Measurements from ENCODE around the gene KLF15.

KLF15 gene

GRCh38 chr3:126375835-126376331 is 18.7 kb upstream of the KLF15 start:
- Histone ChIP-seq H3K4me1 (ENCODE audit: control insufficient read depth in 1 of 2, insufficient read depth in 1 of 2, low read depth in 1 of 2, low read length in 1 of 2) (no peaks in the 10 kb centered on the region), H3K27ac (no peak overlapping the region), H3K36me3 (no peaks in the 10 kb centered on the region), H3K9me3 (no peaks in the 10 kb centered on the region), H3K4me3 (ENCODE audit: low read depth in 1 of 2, low read length in 1 of 2) (no peak overlapping the region), H3K27me3 (no peaks in the 10 kb centered on the region)
- TF ChIP-seq, protein P1, sequence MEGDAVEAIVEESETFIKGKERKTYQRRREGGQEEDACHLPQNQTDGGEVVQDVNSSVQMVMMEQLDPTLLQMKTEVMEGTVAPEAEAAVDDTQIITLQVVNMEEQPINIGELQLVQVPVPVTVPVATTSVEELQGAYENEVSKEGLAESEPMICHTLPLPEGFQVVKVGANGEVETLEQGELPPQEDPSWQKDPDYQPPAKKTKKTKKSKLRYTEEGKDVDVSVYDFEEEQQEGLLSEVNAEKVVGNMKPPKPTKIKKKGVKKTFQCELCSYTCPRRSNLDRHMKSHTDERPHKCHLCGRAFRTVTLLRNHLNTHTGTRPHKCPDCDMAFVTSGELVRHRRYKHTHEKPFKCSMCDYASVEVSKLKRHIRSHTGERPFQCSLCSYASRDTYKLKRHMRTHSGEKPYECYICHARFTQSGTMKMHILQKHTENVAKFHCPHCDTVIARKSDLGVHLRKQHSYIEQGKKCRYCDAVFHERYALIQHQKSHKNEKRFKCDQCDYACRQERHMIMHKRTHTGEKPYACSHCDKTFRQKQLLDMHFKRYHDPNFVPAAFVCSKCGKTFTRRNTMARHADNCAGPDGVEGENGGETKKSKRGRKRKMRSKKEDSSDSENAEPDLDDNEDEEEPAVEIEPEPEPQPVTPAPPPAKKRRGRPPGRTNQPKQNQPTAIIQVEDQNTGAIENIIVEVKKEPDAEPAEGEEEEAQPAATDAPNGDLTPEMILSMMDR (IDR thresholded peaks at IDR 0.05), result no peak

DNA sequence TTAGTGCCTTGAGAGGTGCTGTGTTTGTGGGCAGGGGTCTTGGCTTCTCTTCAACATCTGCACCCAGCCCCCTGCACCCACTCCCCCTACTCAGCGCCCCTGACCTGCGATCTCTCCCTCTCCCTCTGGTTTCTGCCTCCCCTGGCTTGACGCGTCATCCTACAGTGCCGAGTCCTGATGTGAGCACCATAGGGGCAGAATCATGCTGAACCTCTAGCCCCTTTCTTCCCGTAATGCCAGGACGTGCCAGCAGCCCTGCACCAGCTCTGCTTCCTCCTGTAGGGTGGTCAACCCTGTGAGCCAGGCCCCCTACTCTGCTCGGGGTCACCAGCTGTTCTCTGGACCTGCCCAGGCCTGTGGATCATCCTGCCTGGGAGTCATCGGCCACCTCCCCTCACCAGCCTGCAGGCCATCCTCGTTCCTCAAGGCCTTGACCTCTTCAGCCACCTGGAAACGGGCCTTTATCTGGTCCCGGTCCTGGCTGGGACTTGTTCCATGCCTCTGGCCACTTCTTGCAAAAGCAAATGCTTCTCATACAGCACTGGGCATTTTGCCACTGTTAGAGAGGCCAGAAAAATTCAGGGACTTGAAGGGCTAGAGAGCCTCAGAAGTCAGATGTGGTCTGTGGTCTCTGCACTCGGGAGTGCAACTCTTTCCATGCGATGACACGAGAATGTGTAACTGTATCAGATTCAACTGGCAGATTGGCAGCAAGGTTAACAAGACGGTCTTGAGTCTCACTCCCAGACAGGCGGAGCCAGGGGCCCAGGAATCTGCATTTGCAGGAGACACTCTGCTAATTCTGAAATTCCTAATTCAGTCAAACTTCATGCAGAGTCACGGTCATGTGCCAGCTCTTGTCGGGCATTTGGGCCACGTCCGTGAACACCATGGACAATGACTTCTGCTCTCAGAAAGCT is 16.7 kb upstream of the KLF15 start:
- TF ChIP-seq, protein P1 (IDR thresholded peaks at IDR 0.05), result no peak
- H3K4me1 ChIP-seq (ENCODE audit: control insufficient read depth in 1 of 2, insufficient read depth in 1 of 2, low read depth in 1 of 2, low read length in 1 of 2), result no peaks in the 10 kb centered on the region
- no peak overlapping the region for H3K4me3 ChIP-seq (ENCODE audit: low read depth in 1 of 2, low read length in 1 of 2)
- H3K9me3 ChIP-seq, result no peaks in the 10 kb centered on the region
- no peak overlapping the region for H3K27ac ChIP-seq
- no peaks in the 10 kb centered on the region for H3K27me3 ChIP-seq
- H3K36me3 ChIP-seq, result no peaks in the 10 kb centered on the region

DNA sequence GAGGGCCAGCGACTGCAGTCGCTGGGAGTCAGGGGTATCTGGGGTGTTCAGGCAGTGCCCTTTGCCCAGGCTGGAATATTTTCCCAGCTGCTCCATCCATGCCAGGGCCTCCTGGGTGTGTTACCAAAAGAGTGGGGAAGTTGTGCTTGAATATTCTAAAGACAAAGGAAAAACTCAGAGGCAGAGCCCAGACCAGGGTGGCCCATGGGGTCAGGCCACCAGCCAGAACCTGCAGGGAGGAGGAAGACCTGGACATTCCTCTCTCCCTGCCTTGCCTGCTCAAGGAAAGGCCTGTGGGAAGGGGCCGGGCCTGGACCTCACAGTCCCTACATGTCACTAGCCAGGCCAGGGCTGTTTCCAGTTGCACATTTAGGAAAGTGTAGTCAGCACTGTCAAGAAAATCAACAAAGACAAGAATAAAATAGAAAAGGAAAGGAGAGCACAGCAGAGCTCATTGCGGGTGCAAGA is 16.0 kb upstream of the KLF15 start:
- H3K9me3 ChIP-seq, result no peaks in the 10 kb centered on the region
- no peak overlapping the region for H3K4me3 ChIP-seq (ENCODE audit: low read depth in 1 of 2, low read length in 1 of 2)
- H3K27me3 ChIP-seq, result no peaks in the 10 kb centered on the region
- H3K27ac ChIP-seq, result no peak overlapping the region
- H3K4me1 ChIP-seq (ENCODE audit: control insufficient read depth in 1 of 2, insufficient read depth in 1 of 2, low read depth in 1 of 2, low read length in 1 of 2), result no peaks in the 10 kb centered on the region
- TF ChIP-seq, protein P1 (IDR thresholded peaks at IDR 0.05), result no peak
- no peaks in the 10 kb centered on the region for H3K36me3 ChIP-seq

DNA sequence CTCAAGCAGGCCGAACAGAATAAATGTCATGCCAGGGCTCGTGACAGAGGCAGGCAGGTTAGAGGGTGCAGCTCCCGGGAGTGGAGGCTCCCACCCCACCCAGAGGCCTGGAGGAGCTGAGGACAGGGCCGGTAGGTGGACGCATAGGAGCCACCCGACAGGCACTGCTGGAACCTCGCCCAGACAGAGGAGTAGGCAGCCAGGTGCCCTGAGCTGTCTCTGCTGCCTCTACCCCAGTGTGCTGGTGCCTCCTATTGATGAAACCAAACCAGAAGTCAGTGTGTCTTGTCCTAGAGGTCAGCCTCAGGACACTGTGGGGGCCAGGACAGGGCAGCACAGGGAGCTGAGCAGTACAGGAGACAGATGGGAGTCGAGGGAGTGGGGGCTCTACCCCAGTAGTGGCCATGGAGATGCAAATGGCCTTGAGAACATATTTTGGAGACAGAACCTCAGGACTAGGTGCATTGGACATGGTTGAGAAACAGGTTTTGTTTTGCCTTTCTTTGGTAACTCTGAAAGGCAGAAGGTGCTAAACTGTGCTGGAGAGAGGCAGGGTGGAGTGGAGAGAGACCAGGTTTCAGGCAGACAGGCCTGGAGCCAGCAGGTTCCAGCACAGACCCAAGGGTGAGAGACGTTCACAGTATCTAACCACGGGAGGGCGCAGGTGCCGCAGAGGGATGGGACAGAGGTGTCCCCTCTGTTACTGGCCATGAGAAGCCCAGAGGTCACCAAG is 15.4 kb upstream of the KLF15 start:
- Histone ChIP-seq H3K36me3 (no peaks in the 10 kb centered on the region), H3K9me3 (no peaks in the 10 kb centered on the region), H3K4me1 (ENCODE audit: control insufficient read depth in 1 of 2, insufficient read depth in 1 of 2, low read depth in 1 of 2, low read length in 1 of 2) (no peaks in the 10 kb centered on the region), H3K27me3 (no peaks in the 10 kb centered on the region), H3K4me3 (ENCODE audit: low read depth in 1 of 2, low read length in 1 of 2) (no peak overlapping the region), H3K27ac (no peak overlapping the region)
- TF ChIP-seq, protein P1 (IDR thresholded peaks at IDR 0.05), result no peak

DNA sequence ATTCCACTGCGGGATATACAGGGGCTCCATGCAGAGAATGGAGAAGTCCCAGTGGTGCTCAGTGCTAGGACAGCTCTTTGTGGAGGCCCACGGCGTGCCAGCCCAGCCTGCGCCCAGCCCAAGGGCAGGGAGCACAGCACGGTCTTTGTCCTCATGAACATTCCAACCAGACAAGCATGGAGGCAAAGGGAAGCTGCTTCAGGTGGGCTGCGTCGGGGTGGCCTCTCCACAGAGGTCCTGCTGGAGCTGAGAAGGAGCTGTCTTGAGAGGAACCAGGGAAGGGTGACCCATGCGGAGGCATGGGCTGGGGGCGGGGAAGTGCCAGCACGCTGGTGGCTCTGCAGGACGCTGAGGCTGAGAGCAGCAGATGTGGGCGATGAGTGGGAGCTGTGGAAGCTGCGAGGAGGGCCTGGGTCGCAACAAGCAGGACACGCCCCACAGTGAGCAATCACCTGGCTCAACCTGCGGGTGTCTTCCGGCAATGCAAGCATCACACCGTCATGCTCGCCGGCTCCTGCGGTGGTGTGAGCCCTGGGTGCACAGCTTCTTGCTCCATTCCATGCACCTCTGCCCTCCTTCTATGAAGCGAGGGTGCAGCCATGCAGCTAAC is 14.0 kb upstream of the KLF15 start:
- no peaks in the 10 kb centered on the region for H3K27me3 ChIP-seq
- TF ChIP-seq, protein P1 (IDR thresholded peaks at IDR 0.05), result no peak
- no peaks in the 10 kb centered on the region for H3K36me3 ChIP-seq
- H3K27ac ChIP-seq, result no peak overlapping the region
- H3K4me1 ChIP-seq (ENCODE audit: control insufficient read depth in 1 of 2, insufficient read depth in 1 of 2, low read depth in 1 of 2, low read length in 1 of 2), result no peaks in the 10 kb centered on the region
- H3K9me3 ChIP-seq, result no peaks in the 10 kb centered on the region
- no peak overlapping the region for H3K4me3 ChIP-seq (ENCODE audit: low read depth in 1 of 2, low read length in 1 of 2)
